Transverse colon (tissue), 4 donors: Measurements from ENCODE around the gene ARGLU1.

Source experiments
- CTCF ChIP-seq, 5 experiments: fragments of 200-600 bp in 3 of 5; fragments of 450-650 bp in 2 of 5; sonication (generic) in 3 of 5; IDR thresholded peaks; 1 replicate in 2 of 5; 2 replicates in 3 of 5; pipeline ENCODE4 v1.5.1; 2016 to 2017; ENCODE audit warnings: antibody characterized with exemption in 5 of 5, inconsistent platforms in 3 of 5, mild to moderate bottlenecking in 2 of 5, moderate library complexity in 1 of 5
- POLR2A ChIP-seq: fragments of 450-650 bp; IDR thresholded peaks from one replicate; pipeline ENCODE4 v1.6.1; 2016; ENCODE audit warnings: antibody characterized with exemption, mild to moderate bottlenecking, moderate library complexity
- POLR2AphosphoS5 ChIP-seq, 3 donors: sonication (generic); formaldehyde crosslinking; IDR thresholded peaks; one replicate each; pipeline ENCODE4 v1.6.1; 2016; ENCODE audit warnings: antibody characterized with exemption in 3 of 3

- TF ChIP-seq CTCF (IDR thresholded peaks at IDR 0.05) = no peak
- no peak for TF ChIP-seq POLR2AphosphoS5 (IDR thresholded peaks at IDR 0.05)
- no peak for TF ChIP-seq POLR2A
Measured at GRCh38 chr13:106517109-106517847, 50.7 kb downstream of the ARGLU1 start.
